Measurements from ENCODE around the gene ATP5PB. TPM values are rescaled to one million over a fixed set of nuclear protein-coding genes. Genes with fewer than 3 reads are reported as not detected.

Gene ATP5PB
- total RNA-seq, 1 experiment from 2014 or later, result 344 TPM

DNA sequence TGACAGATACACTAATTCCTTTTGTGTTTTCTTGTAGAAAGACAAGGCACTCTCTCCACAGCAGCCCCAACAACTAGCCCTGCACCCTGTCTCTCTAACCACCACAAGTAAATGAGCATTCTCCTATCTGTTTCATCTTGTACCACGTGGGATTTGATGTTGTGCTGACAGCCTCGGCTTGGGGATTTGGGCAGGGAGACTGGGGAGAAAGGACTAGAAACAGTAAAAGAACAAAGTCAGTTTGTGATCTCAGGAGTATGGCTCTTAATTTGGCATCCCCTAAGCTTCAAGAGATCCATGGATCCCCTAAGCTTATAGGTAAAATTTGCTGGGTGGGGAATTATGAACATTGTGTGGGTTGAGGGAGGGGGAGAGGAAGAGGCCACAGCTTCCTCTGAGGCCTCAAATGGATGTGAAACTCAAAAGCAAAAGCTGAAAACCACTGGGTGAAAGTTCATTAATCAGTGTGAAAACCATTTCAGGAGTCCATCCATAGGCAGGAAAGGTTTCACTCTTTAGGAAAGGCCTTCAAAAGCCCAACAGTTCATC lies 27.6 kb downstream of the ATP5PB start:
- Histone ChIP-seq H3K36me3 (ENCODE audit: insufficient read depth, low read length, poor library complexity, severe bottlenecking) (no peaks in the 10 kb centered on the region), H3K27ac (ENCODE audit: low read depth, low read length, poor library complexity, severe bottlenecking) (no peak overlapping the region), H3K9me3 (ENCODE audit: low read depth, low read length, poor library complexity, severe bottlenecking) (no peaks in the 10 kb centered on the region), H3K4me1 (ENCODE audit: insufficient read depth, low read length, poor library complexity, severe bottlenecking) (no peaks in the 10 kb centered on the region), H3K27me3 (replicated peaks; ENCODE audit: insufficient read depth, low read depth, low read length, poor library complexity) (no peaks in the 10 kb centered on the region), H3K4me3 (ENCODE audit: low read depth, low read length, poor library complexity, severe bottlenecking) (no peak overlapping the region)
- no TSS peak for BruUV-seq (replicated peaks)
- ChIA-PET CTCF (no interaction called here), POLR2A (ENCODE audit: low non-redundant PET) (no interaction called here)
- no peak for TF ChIP-seq EZH2 (IDR thresholded peaks at IDR 0.05; ENCODE audit: borderline replicate concordance, low read depth, low read length, poor library complexity, severe bottlenecking)
- TF ChIP-seq, protein P1, sequence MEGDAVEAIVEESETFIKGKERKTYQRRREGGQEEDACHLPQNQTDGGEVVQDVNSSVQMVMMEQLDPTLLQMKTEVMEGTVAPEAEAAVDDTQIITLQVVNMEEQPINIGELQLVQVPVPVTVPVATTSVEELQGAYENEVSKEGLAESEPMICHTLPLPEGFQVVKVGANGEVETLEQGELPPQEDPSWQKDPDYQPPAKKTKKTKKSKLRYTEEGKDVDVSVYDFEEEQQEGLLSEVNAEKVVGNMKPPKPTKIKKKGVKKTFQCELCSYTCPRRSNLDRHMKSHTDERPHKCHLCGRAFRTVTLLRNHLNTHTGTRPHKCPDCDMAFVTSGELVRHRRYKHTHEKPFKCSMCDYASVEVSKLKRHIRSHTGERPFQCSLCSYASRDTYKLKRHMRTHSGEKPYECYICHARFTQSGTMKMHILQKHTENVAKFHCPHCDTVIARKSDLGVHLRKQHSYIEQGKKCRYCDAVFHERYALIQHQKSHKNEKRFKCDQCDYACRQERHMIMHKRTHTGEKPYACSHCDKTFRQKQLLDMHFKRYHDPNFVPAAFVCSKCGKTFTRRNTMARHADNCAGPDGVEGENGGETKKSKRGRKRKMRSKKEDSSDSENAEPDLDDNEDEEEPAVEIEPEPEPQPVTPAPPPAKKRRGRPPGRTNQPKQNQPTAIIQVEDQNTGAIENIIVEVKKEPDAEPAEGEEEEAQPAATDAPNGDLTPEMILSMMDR (conservative IDR thresholded peaks at IDR 0.05; ENCODE audit: low read depth, low read length), result no peak
- DNase-seq (ENCODE audit: low spot score), result no peak
- intact Hi-C loops (cut with micrococcal nuclease; ENCODE audit: unreplicated experiment), result no loop called here

DNA sequence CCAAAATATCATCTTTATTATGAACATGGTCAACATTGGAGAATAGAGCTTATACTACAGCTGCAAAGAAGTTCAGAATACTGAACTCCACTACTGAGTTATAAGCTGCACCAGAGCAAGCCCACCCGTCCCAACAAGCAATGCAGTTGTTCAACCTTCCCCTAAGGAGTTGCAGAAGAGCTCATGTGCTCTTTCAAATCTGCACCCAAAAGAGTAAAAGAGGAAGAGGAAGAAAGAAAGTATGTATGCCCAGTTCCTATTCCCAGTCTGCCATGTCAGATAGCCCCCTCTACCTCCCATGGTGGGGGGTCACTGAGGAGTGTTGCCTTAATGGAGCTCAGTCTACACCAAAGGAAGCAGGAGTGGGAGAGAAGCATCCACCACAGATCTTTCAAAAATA lies 31.4 kb downstream of the ATP5PB start:
- ChIA-PET CTCF (interaction anchor here (1.0 kb wide), 1 partner anchor 96 kb away, joined by 5 read pairs; no protein-coding TSS in a partner anchor), POLR2A (ENCODE audit: low non-redundant PET) (no interaction called here)
- TF ChIP-seq EZH2 (IDR thresholded peaks at IDR 0.05; ENCODE audit: borderline replicate concordance, low read depth, low read length, poor library complexity, severe bottlenecking), result no peak
- TF ChIP-seq, protein P1 (conservative IDR thresholded peaks at IDR 0.05; ENCODE audit: low read depth, low read length), result no peak
- no peaks in the 10 kb centered on the region for H3K4me1 ChIP-seq (ENCODE audit: insufficient read depth, low read length, poor library complexity, severe bottlenecking)
- no peaks in the 10 kb centered on the region for H3K27me3 ChIP-seq (replicated peaks; ENCODE audit: insufficient read depth, low read depth, low read length, poor library complexity)
- intact Hi-C loops (cut with micrococcal nuclease; ENCODE audit: unreplicated experiment), result no loop called here
- H3K9me3 ChIP-seq (ENCODE audit: low read depth, low read length, poor library complexity, severe bottlenecking), result no peaks in the 10 kb centered on the region
- no peak for DNase-seq (ENCODE audit: low spot score)
- no TSS peak for BruUV-seq (replicated peaks)
- no peak overlapping the region for H3K4me3 ChIP-seq (ENCODE audit: low read depth, low read length, poor library complexity, severe bottlenecking)
- H3K36me3 ChIP-seq (ENCODE audit: insufficient read depth, low read length, poor library complexity, severe bottlenecking), result no peaks in the 10 kb centered on the region
- no peak overlapping the region for H3K27ac ChIP-seq (ENCODE audit: low read depth, low read length, poor library complexity, severe bottlenecking)

DNA sequence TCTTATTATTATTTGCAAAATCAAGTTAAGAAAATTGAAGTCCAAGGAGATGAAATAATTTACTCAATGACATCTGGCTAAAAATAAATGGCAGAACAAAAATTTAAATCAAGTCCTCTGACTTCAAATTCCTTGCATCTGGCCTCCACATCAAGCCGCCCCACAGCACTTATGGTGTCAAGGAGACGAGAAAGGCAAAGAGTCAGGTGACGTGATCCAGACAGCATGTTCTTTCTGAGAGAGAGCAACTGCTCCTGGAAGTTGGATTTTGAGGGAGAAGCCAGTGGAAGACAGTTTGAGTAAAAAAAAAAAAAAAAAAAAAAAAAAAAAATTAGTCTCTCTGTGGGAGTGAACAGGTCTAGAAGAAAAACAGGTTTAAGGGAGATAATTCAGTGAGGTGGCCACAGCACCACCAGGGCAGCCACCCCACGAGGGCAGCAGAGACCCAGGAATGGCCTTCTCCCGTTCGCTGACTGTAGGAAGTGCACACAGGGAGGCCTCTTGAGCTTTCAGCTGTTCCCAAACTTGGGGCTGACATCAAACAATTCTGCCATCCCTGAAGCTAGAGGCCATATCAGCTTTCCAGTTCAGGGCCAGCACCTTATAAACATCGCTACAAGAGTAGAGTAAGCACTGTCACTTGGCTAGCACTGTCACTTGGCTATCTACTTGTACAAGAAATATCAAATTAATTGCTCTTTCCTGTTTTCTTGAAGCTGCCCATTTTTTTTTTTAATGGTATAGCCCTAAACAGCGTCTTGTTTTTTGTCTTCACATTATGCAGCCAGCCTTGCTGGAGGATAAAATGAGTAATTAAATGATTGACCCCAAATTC lies 32.3 kb downstream of the ATP5PB start:
- BruUV-seq (replicated peaks), result no TSS peak
- H3K9me3 ChIP-seq (ENCODE audit: low read depth, low read length, poor library complexity, severe bottlenecking), result no peaks in the 10 kb centered on the region
- TF ChIP-seq EZH2 (IDR thresholded peaks at IDR 0.05; ENCODE audit: borderline replicate concordance, low read depth, low read length, poor library complexity, severe bottlenecking), result no peak
- TF ChIP-seq, protein P1 (conservative IDR thresholded peaks at IDR 0.05; ENCODE audit: low read depth, low read length), result peak; percentile 45
- H3K4me1 ChIP-seq (ENCODE audit: insufficient read depth, low read length, poor library complexity, severe bottlenecking), result no peaks in the 10 kb centered on the region
- DNase-seq (ENCODE audit: low spot score), result peak; percentile 43
- ChIA-PET POLR2A (ENCODE audit: low non-redundant PET) (no interaction called here), CTCF (interaction anchor here (0.6 kb wide), 1 partner anchor 378 kb away, joined by 3 read pairs; no protein-coding TSS in a partner anchor)
- H3K27ac ChIP-seq (ENCODE audit: low read depth, low read length, poor library complexity, severe bottlenecking), result no peak overlapping the region
- intact Hi-C loops (cut with micrococcal nuclease; ENCODE audit: unreplicated experiment), result no loop called here
- no peaks in the 10 kb centered on the region for H3K36me3 ChIP-seq (ENCODE audit: insufficient read depth, low read length, poor library complexity, severe bottlenecking)
- no peak overlapping the region for H3K4me3 ChIP-seq (ENCODE audit: low read depth, low read length, poor library complexity, severe bottlenecking)
- H3K27me3 ChIP-seq (replicated peaks; ENCODE audit: insufficient read depth, low read depth, low read length, poor library complexity), result no peaks in the 10 kb centered on the region
